Omental fat pad (tissue), 4 donors: ENCODE results near the gene CAGE1. TPM values are rescaled to one million over a fixed set of nuclear protein-coding genes. Genes with fewer than 3 reads are reported as not detected.
A peak's percentile ranks its signal among the peaks of the same experiment; 100 is the strongest.

ENCODE experiments used
- ATAC-seq: fragments of 150-250 bp; one replicate; pipeline ENCODE4 v1.9.1; 2016; ENCODE audit warnings: mild to moderate bottlenecking, moderate library complexity; ENCODE audit not compliant: low FRiP score
- DNase-seq: peaks from one replicate; pipeline ENCODE4 v3.0.0-alpha.2; 2019; ENCODE audit warnings: low spot score
- total RNA-seq, 4 donors: library from RNA; depleted of rRNA; stranded (reverse); fragments of >200 nt; gene quantifications; one replicate each; pipeline ENCODE4 v1.1.0, GENCODE V29; 2016
- TF ChIP-seq, protein P1 (sequence below), 3 donors: fragments of 450-650 bp; IDR thresholded peaks; one replicate each; pipeline ENCODE4 v1.5.1; 2016 to 2017; ENCODE audit warnings: antibody characterized with exemption in 3 of 3, mild to moderate bottlenecking in 3 of 3, moderate library complexity in 2 of 3

Gene CAGE1
- total RNA-seq, result not detected

DNA sequence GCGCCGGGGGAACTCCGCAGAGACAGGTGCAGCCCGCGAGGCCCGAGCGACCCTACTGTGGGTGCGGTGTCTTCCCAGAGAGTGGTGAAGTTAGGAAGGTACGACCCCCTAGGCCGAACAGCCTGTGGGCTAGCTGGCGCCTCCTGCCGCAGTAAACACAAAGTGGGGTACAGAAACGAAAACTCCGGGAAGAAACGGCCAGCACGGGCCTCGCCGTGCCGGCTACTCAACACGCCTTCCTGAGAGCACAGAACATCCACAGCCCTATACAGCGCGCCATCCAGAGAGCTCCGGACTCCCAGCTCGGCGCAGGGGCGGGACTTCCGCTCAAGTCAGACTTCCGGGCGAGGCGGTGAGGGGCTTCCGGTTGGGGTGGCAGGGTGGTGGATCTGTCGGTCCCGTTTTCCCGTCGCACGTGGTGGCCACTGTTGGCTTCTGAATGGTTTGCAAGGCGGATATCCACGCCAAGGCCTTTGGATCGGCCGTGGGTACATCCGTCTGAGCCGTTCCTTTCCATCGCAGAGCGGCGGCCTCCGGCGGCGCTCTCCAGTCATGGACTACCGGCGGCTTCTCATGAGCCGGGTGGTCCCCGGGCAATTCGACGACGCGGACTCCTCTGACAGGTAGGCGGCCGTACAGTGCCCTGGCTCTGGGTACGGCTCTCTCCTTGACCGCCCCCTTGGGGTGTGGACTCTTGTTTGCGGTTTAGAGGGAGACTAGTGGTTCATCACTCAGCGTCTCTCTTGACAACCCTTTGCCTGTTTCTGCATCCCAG, at the start of gene CAGE1, which contains the start of gene RIOK1:
Gene CAGE1, minus strand, starts transcription at position 292 of the 775 bp plus-strand sequence. CDS start 2,569 bp downstream, outside the sequence.
Gene RIOK1, plus strand, starts transcription at position 358 of the 775 bp plus-strand sequence. Its CDS starts 195 bp downstream, at position 553.
- ATAC-seq, result peak; percentile 99
- TF ChIP-seq, protein P1, sequence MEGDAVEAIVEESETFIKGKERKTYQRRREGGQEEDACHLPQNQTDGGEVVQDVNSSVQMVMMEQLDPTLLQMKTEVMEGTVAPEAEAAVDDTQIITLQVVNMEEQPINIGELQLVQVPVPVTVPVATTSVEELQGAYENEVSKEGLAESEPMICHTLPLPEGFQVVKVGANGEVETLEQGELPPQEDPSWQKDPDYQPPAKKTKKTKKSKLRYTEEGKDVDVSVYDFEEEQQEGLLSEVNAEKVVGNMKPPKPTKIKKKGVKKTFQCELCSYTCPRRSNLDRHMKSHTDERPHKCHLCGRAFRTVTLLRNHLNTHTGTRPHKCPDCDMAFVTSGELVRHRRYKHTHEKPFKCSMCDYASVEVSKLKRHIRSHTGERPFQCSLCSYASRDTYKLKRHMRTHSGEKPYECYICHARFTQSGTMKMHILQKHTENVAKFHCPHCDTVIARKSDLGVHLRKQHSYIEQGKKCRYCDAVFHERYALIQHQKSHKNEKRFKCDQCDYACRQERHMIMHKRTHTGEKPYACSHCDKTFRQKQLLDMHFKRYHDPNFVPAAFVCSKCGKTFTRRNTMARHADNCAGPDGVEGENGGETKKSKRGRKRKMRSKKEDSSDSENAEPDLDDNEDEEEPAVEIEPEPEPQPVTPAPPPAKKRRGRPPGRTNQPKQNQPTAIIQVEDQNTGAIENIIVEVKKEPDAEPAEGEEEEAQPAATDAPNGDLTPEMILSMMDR (IDR thresholded peaks at IDR 0.05), result no peak
- peak; percentile 88 for DNase-seq

DNA sequence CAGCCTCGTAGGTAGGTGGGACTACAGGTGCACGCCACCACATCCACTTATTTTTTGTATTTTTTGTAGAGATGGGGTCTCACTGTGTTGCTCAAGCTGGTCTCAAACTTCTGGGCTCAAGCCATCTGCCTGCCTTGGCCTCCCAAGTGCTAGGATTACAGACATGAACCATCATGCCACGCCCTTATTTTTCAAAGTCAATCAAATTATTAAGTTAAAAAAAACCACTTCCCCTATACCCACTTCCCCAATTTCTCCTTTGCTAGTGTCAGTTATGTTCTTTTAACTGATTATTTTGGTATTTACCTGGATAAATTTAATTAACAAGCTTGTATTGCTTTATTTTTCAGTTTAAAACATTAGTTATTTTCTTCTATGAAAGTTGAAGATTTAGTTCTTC, 49.7 kb upstream of the CAGE1 start:
- TF ChIP-seq, protein P1 (IDR thresholded peaks at IDR 0.05), result no peak
- ATAC-seq (no peak), DNase-seq (no peak)

DNA sequence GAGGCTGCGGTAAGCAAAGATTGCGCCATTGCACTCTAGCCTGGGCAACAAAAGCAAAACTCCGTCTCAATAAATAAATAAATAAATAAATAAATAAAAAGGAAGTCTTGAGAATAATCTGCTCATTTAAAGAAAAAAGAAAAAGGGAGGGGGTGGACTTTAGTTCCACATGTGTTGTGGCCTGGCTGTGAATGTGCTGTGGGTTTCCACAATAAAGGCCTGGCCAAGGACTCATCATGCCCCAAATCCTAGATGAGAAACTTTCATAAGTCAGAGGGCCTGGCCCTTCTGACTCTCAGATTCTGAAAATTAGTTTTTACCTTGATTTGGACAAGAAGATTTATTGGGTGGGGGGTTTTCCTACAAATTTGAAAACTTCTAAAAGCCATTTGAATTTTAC, 48.5 kb upstream of the CAGE1 start:
- ATAC-seq (no peak), DNase-seq (no peak)
- TF ChIP-seq, protein P1 (IDR thresholded peaks at IDR 0.05), result no peak

DNA sequence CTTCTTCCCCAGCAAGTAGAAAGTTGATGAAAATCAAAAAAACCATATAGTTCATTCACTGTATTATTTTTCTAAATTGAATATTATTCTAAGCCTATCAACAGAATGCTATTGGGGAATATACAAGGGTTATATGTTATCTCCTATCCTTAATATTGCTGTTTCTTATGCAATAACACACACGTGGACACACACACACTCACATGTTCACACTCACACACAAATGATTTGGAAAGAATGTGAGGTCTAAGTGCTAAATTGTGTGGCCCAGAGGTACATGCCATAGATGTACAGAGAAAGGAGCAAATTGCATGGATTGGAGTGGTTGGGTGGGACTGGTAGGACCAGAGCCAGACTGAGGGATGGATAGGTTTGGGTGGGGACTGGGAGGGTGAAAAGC, 45.1 kb upstream of the CAGE1 start:
- no peak for ATAC-seq
- TF ChIP-seq, protein P1 (IDR thresholded peaks at IDR 0.05), result no peak
- DNase-seq, result no peak

DNA sequence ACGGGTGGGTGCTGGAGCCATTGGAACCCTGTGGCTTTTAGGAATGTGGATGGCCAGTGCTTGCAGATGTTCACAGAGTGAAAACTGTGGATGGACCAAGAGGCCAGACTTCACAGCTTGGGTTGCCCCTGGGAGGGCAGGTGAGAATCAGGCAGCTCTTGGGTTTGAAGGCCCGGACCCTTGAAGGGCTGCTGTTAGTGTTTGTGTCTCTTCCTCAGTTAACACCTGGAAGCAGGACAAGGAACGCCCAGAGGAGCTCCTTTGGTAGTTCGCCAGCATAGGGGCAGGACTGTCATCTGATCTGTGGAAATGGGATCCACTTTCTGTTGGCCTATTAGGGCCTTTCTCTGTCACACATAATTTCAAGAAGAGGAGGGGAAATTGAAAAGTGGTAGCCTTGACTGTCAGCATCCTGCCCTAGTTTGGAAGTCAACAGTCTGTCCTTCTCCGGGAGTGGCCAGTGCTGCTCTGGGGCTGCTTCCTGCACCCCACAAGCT, 43.6 kb upstream of the CAGE1 start:
- DNase-seq, result no peak
- ATAC-seq, result no peak
- TF ChIP-seq, protein P1 (IDR thresholded peaks at IDR 0.05), result no peak

DNA sequence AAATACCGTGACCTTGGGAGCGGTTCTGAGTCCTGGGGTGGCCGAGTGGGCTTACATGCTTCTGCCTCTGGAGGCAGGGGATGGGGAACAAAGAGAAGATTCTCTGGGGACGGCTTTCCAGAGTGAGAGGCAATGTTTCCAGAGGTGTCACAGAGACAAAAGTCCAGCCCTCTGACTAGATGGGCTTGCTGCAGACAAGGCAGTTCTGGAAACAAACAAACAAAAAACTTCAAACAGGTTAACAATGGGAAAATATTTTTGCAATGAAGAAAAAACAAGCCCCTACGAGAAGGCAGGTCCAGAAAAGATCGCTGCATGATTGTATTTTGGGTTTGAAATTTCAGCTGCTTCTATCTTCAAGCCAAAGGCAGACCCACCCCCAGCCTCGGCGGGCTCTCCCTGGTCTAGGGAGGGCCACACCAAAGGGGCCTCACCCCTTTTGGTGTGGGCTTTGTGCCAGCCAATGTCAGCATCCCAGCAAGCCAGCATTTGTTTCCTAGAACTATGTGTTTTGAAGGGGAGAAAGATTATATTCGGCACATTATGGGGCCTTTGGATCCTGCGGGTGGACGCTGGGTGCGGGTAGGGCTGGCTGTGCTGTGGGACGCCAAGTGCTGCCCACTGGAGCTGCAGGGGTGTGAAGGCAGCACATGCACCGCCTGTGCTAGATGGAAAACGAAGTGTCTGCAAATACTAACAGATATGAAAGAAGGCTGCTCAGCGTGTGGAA, 43.0 kb upstream of the CAGE1 start:
- DNase-seq (no peak), ATAC-seq (no peak)
- TF ChIP-seq, protein P1 (IDR thresholded peaks at IDR 0.05), result no peak
